Stimulated activated naive B cell treated with anti-CD40 and anti-IgM and Interleukin-4, amounts not matched to agents 10 μg/mL and 1 μg/mL and 100 μg/mL, for 72 hours (primary cell): ENCODE measurements around the gene PTPRN2.

ENCODE experiments used
- ATAC-seq, 2 donors: fragments of 150-1000 bp; cut with Tn5 transposase; replicated peaks; 2 replicates each; pipeline ENCODE4 v1.10.0; 2021; ENCODE audit warnings: moderate library complexity in 1 of 2
- DNase-seq: peaks from one replicate; pipeline ENCODE4 v3.0.0; 2021
- H3K27ac Mint-ChIP-seq: one replicate; pipeline ENCODE4 v1.8.0; 2022; ENCODE audit warnings: mild to moderate bottlenecking, mixed read lengths
- H3K27me3 Mint-ChIP-seq, 2 donors: one replicate each; pipeline ENCODE4 v1.8.0; 2022; ENCODE audit warnings: mixed read lengths in 2 of 2
- H3K36me3 Mint-ChIP-seq, 2 donors: one replicate each; pipeline ENCODE4 v1.8.0; 2022; ENCODE audit warnings: mixed read lengths in 2 of 2, mild to moderate bottlenecking in 1 of 2
- H3K4me1 Mint-ChIP-seq, 2 donors: one replicate each; pipeline ENCODE4 v1.8.0; 2022; ENCODE audit warnings: mixed read lengths in 2 of 2, mild to moderate bottlenecking in 1 of 2
- H3K4me3 Mint-ChIP-seq, 2 donors: one replicate each; pipeline ENCODE4 v1.8.0; 2022; ENCODE audit warnings: mild to moderate bottlenecking in 2 of 2, mixed read lengths in 2 of 2, moderate library complexity in 1 of 2
- H3K9me3 Mint-ChIP-seq, 2 donors: one replicate each; pipeline ENCODE4 v1.8.0; 2022; ENCODE audit warnings: mixed read lengths in 2 of 2, mild to moderate bottlenecking in 1 of 2

Gene PTPRN2

DNA sequence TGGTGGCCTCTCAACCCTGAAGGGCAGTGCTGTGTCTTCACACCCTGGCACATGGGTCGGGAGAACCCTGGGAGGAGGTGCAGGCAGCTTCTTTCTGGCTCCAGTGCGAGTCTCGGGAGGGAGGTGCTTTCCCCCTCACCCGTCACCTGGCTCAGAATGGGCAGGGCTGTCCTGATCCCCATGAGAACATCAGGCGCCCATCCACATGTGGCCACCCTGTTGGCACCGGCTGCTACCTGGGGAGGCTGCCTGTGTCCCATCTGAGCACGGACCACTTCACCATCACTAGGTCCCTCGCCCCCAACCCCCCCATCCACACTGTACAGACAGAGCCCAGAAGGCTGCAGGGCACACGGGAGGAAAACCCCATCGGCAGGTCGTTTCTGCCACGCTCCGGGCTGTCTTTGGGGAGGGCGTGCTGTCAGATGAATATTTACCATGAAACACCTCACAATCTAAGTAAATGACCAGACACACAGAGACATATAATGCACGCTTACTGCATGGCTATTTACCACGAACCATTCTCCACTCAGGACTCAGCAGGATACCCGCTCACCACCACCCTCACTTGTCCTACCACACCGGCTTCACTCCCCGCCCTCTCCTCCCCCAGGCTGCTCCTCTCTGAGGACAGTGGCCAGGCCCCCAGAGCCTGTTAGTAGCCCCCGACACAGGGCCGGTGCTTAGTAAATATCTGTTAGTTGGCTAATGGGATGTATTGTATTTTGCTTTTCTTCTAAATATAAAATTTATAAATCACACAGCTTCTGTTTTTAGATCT lies 968.6 kb downstream of the PTPRN2 start:
- Mint-ChIP-seq H3K27me3 (peaks cover 16 to 20% of the 10 kb centered on the region in 2 donors), H3K27ac (no peak overlapping the region)

DNA sequence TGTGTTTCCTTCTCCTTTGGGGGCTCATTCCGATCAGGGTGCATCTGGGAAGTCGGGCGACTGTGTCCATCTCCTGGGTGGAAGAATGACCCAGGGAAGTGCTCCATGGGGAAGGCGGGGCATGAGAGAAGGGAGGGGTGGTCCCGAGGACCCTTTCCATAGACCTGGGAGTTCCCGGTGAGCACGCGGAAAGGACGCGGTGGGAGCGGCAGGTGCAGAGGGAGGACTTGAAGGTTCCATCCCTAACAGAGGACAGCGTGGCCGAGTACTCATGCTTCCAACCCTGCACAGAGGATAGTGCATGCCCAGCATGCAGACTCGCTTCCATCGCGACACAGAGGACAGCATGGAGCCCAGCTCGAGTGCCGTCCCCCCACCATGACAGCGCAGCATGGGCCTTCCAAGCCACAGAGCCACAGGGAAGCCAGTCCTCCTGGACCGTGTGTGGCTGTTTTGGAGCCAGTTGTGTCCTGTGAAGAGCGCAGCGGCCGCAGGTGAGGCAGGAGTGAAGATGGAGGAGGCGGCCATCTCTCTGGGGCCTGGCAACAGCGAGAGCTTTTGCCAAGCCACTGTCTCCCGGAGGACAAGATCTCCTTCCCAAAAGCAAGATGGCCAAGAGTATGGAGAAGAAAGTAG lies 969.4 kb downstream of the PTPRN2 start:
- Mint-ChIP-seq H3K4me1 (no peaks in the 10 kb centered on the region), H3K36me3 (no peaks in the 10 kb centered on the region), H3K27me3 (peaks cover 9 to 15% of the 10 kb centered on the region in 2 donors), H3K9me3 (peaks cover 0 to 2% of the 10 kb centered on the region in 2 donors), H3K27ac (no peak overlapping the region), H3K4me3 (no peak overlapping the region)
- no peak for DNase-seq
- no peak for ATAC-seq

More for the DNA sequence above, 968.6 kb downstream of the PTPRN2 start:
- no peak overlapping the region for H3K4me3 Mint-ChIP-seq
- ATAC-seq (no peak), DNase-seq (no peak)
- no peaks in the 10 kb centered on the region for H3K36me3 Mint-ChIP-seq
- H3K9me3 Mint-ChIP-seq: peaks cover 0 to 2% of the 10 kb centered on the region in 2 donors
- H3K4me1 Mint-ChIP-seq: no peaks in the 10 kb centered on the region

DNA sequence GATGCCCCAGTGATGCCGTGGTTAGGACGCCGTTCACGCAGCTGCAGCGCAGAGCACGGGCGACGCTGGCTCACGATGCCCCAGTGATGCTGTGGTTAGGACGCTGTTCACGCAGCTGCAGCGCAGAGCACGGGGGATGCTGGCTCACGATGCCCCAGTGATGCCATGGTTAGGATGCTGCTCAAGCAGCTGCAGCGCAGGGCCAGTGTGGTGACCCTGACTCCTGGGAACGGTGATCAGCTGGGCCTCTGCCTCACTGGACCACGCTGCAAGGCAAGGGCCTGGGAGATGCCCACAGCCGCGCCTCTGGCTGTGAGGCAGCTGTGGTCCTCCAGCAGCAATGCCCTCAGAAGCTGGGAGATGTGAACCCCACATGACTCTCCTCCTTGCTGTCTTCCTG lies 970.2 kb downstream of the PTPRN2 start:
- no peaks in the 10 kb centered on the region for H3K36me3 Mint-ChIP-seq
- no peak for ATAC-seq
- H3K4me3 Mint-ChIP-seq: no peak overlapping the region
- H3K27me3 Mint-ChIP-seq: peaks cover 9 to 15% of the 10 kb centered on the region in 2 donors
- H3K4me1 Mint-ChIP-seq: peaks cover 1% of the 10 kb centered on the region in 2 donors
- H3K27ac Mint-ChIP-seq: no peak overlapping the region
- DNase-seq: no peak
- H3K9me3 Mint-ChIP-seq: peaks cover 0 to 2% of the 10 kb centered on the region in 2 donors

DNA sequence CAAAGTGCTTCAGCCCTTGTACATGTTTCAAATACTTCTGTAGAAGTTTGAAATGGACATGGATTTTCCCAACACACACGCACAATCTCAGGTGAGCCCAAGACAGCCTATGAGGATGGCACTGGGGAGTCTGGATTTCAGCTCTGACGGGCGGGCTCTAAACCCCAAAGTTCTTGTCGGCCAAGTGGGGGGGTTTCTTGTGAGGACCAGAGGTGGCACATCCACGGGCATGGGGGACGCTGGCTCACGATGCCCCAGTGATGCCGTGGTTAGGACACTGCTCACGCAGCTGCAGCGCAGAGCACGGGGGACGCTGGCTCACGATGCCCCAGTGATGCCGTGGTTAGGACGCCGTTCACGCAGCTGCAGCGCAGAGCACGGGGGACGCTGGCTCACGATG lies 970.7 kb downstream of the PTPRN2 start:
- ATAC-seq (no peak), DNase-seq (no peak)
- H3K4me3 Mint-ChIP-seq: no peak overlapping the region
- peaks cover 5 to 11% of the 10 kb centered on the region in 2 donors for H3K27me3 Mint-ChIP-seq
- peaks cover 0 to 2% of the 10 kb centered on the region in 2 donors for H3K9me3 Mint-ChIP-seq
- peaks cover 5 to 6% of the 10 kb centered on the region in 2 donors for H3K4me1 Mint-ChIP-seq
- H3K36me3 Mint-ChIP-seq: no peaks in the 10 kb centered on the region
- H3K27ac Mint-ChIP-seq: no peak overlapping the region

DNA sequence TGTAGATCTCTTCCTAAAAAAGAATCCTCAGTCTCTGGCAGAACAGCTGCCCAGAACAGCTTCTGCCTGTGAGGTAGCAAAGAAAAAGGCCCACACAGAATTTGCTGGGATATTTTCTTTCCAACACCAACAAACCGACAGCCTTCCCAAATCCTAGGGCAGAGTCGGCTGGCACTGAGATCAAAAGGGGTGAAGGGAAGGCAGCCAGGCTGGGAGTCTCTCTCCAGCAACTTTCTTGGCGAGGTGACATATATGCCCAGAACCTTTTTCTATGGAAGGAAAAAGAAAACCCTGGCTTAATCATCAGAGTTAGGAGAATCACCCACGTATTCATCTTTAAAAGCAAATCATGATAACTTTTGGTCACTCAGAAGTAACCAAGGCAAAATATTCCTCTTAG lies 971.2 kb downstream of the PTPRN2 start:
- Mint-ChIP-seq H3K4me3 (no peak overlapping the region), H3K27me3 (peaks cover 5 to 11% of the 10 kb centered on the region in 2 donors), H3K27ac (no peak overlapping the region), H3K9me3 (peaks cover 2 to 4% of the 10 kb centered on the region in 2 donors), H3K4me1 (peaks cover 6 to 7% of the 10 kb centered on the region in 2 donors), H3K36me3 (peaks cover 2% of the 10 kb centered on the region in 2 donors)
- ATAC-seq: no peak
- DNase-seq: no peak

DNA sequence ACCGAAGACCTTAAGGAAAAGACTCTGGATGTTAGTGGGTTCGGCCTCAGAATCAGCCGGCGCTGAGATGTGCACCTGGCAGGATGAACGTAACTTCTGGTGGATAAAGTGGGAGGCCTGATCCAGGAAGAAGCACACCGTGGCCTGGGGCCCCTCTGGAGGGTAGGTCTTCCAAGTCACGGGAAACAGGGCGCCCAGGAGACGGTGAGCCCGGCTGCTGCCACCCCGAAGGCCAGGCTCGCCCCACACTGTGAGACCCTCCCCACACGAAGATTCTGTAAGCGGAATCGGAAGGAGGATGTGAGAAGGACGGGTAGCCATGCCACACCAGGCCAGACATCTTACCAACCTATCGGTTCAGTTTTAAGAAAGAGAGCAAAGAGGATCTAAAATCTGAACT lies 971.8 kb downstream of the PTPRN2 start:
- Mint-ChIP-seq H3K27me3 (peaks cover 5 to 11% of the 10 kb centered on the region in 2 donors), H3K9me3 (peaks cover 5% of the 10 kb centered on the region in 2 donors), H3K36me3 (peaks cover 3 to 4% of the 10 kb centered on the region in 2 donors), H3K4me3 (no peak overlapping the region), H3K4me1 (peaks cover 6 to 8% of the 10 kb centered on the region in 2 donors), H3K27ac (no peak overlapping the region)
- DNase-seq: no peak
- no peak for ATAC-seq

DNA sequence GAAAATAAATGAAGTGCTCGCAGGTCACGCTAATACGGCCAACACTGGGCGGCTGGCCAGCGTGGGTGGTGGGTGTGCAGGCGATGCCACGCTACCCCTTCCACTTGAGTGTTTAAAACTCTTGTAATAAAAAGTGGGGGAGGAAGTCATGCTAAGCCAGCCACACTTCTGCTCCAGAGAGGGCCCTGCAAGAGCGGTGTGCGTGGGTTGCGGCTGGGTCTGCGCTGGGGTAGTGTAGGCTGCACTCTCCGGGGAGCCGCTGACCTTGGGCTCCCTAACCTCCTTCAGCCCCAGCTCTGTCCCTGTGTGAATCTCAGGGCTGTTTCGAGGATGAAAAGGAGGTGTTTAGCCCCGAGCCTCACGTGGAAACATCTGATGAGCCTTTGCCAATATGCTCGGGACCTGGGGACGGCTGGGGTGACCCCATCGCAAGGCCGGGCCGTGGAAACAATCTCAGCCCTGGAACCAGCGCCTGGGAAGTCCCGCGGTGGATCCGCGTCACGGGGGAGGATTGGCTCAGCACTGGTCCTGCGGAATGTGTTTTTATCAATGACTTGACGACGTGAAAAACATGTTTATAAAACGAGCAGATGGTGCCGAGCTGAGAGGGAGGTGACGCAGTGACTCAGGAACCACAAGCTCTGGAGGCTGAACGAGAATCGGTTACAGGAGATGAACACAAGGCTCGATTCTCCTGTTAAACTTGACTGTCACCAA lies 972.4 kb downstream of the PTPRN2 start:
- H3K27ac Mint-ChIP-seq: no peak overlapping the region
- DNase-seq (no peak), ATAC-seq (no peak)
- no peak overlapping the region for H3K4me3 Mint-ChIP-seq
- peaks cover 5% of the 10 kb centered on the region in 2 donors for H3K9me3 Mint-ChIP-seq
- H3K36me3 Mint-ChIP-seq: peaks cover 3 to 4% of the 10 kb centered on the region in 2 donors
- H3K27me3 Mint-ChIP-seq: peaks cover under 1 to 8% of the 10 kb centered on the region in 2 donors
- H3K4me1 Mint-ChIP-seq: peaks cover 6 to 8% of the 10 kb centered on the region in 2 donors

DNA sequence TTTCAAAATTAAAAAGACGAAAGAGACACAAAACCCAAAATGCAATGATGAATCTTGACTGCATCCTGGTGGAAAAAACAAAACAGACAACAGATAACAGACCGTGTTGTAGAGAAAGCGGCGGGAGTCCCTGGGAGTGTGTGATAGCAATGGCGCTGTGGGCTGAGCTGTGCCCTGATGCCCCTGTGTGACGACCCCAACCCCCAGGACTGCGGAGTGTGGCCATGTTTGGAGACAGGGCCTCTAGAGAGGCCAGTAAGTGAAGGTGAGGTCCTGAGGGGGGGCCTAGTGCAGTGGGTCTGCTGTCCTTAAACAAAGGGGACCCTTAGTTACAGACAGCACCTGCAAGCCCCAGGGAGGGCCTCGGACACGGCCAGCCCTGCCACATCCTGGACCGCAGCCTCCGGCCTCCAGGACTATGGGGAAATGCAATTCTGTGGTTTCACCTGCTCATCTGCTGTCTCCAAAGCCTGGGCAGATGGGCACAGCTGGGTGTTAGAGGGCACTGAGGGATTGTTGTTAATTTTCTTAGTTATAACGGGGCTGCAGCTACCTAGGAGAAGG lies 973.1 kb downstream of the PTPRN2 start:
- H3K27me3 Mint-ChIP-seq: peaks cover 0 to 5% of the 10 kb centered on the region in 2 donors
- H3K27ac Mint-ChIP-seq: no peak overlapping the region
- peaks cover 3 to 4% of the 10 kb centered on the region in 2 donors for H3K36me3 Mint-ChIP-seq
- H3K9me3 Mint-ChIP-seq: peaks cover 5% of the 10 kb centered on the region in 2 donors
- DNase-seq (no peak), ATAC-seq (no peak)
- no peak overlapping the region for H3K4me3 Mint-ChIP-seq
- peaks cover 6 to 8% of the 10 kb centered on the region in 2 donors for H3K4me1 Mint-ChIP-seq

DNA sequence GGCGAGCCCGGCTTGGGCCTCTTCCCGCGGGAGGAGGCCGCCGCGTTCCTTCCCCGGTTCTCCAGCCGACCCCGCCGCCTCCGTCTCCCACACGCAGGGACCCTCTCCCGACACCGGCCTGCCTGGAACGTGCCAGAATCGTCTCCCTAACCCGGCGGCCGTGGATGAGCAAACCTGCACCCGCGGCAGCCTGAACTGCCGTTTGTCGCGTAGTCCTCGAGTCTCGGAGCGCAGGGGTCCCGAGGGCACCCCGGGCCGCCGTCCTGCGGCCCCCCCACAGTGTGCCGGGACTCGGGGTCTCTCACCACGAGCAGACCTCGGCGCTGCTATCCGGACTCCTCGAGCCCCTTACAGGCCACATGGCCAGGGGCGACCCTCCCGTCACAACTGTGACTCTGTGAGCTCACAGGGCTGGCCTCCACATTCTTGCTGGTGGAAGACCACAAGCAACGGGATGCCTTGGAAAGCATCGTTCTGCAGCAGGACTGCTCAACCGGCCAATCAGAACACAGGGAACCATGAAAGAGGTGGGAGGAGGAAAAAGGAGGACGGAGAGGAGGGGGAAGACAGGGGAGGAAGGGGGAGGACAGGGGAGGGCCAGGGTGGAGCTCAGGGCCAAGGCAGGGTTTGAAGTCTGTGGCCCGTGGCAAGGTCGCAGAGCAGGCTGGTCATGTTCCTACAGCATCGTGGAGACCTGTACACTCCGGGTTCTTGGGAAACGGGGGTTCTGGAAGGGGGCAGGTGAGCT lies 973.9 kb downstream of the PTPRN2 start:
- Mint-ChIP-seq H3K9me3 (peaks cover 5% of the 10 kb centered on the region in 2 donors), H3K36me3 (peaks cover 3 to 4% of the 10 kb centered on the region in 2 donors), H3K27me3 (peaks cover 0 to 5% of the 10 kb centered on the region in 2 donors), H3K4me3 (peak overlapping the region; percentile 61 to 85), H3K4me1 (peaks cover 6 to 8% of the 10 kb centered on the region in 2 donors), H3K27ac (peak overlapping the region; percentile 9)
- ATAC-seq: peak in 1 of 2 donors; percentile 2
- DNase-seq: no peak

DNA sequence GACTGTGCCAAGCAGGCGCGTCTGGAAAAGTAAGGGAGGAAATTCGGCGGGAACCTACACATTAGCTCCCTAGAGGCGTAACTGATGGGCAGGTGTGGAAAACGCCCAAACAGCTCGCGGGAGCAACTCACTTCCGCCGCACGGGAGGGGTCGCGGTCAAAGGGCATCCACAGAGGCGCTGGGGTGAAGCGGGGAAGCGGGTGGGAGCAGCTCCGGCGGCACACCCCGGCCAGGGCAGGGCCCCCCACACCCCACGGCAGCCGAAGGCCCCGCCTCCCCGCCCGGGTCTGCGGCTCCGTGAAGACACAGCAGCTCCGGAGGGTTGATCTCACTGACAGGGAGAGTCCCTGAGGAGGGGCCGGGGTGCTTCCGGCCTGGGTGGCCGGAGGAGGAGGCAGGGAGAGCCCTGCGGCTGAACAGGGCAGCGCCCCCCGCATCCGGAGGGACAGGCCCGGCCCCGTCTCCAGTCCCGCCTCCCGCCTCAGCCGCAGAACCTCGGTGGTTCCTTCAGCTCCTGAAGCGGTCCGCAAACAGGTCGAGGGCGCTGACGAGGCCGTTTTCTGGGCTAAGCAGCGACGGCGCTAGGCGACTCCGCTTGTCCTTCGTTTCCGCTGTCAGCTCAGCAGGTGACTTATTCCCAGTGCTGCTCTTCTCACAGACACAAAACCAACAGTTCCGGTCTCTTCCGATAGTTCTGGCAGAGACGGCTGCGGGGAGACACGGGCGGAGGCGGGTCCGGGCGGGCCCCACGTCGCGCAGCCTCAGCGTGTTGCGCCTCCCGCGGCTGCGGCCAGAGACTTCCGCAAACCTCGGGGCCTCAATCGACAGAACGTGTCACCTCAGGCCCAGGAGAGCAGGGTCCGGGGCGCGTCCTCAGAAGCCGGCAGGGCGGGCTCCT lies 974.7 kb downstream of the PTPRN2 start:
- peaks cover 0 to 5% of the 10 kb centered on the region in 2 donors for H3K27me3 Mint-ChIP-seq
- ATAC-seq (peak; percentile 82 to 85), DNase-seq (peak; percentile 56)
- H3K4me1 Mint-ChIP-seq: peaks cover 6 to 8% of the 10 kb centered on the region in 2 donors
- H3K27ac Mint-ChIP-seq: peak overlapping the region; percentile 84
- H3K4me3 Mint-ChIP-seq: peak overlapping the region; percentile 85 to 86
- peaks cover 5% of the 10 kb centered on the region in 2 donors for H3K9me3 Mint-ChIP-seq
- peaks cover 3 to 4% of the 10 kb centered on the region in 2 donors for H3K36me3 Mint-ChIP-seq

DNA sequence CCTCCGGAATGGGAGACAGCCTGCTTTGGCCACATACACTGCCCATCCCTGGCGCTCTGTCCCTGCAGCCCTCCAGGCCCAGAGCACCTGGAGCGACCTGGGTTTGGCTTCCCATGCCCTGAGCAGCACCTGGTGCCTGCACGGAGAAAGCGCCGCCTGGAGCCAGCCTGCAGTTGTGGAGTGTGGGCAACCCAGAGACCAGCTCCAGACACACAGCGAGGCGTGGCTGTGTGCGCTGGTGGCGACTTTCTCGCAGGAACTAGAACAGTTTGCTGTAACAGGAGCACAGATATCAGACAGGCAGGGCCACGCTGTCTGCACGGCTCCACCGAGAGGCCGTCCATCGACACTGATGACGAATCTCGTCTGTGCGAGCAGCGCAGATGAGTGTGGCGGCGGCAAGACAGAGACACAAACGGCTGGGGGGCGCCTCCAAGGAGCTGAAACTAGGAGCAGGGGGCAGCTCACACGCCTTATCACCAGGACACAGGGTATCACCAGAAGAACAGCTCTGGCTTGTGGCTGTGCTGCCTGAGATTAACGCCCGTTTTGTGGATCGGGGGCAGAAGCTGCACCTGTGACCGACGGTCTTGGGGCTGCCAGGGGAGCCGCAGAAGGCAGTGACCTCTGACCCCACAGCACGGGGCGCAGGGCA lies 975.5 kb downstream of the PTPRN2 start:
- Mint-ChIP-seq H3K4me3 (peak overlapping the region; percentile 85 to 86), H3K9me3 (peaks cover 5% of the 10 kb centered on the region in 2 donors), H3K36me3 (peaks cover 3 to 4% of the 10 kb centered on the region in 2 donors), H3K27me3 (no peaks in the 10 kb centered on the region), H3K4me1 (peaks cover 6 to 8% of the 10 kb centered on the region in 2 donors), H3K27ac (peak overlapping the region; percentile 84)
- DNase-seq (no peak), ATAC-seq (no peak)

DNA sequence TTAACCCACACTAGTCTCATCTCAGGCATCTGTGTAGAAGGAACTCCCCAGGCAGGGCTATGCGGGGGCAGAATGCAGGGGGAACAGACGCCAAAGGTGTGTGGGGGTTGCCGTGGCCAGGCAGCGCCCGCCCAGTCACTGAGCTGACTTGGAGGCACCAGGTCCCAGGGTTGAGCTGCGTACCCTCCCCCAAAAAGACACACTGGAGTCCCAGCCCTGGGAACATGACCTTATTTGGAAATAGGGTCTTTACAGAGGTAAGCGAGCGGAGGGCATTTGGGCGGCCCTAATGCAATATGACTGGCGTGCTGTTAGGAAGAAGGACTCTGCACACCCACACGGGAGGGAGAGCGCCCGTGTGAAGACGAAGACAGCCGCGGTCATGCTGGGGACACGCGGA lies 976.3 kb downstream of the PTPRN2 start:
- Mint-ChIP-seq H3K27ac (no peak overlapping the region), H3K27me3 (no peaks in the 10 kb centered on the region), H3K9me3 (peaks cover 5% of the 10 kb centered on the region in 2 donors), H3K4me3 (peak overlapping the region; percentile 62 to 68), H3K4me1 (peaks cover 6 to 8% of the 10 kb centered on the region in 2 donors), H3K36me3 (peaks cover 3 to 4% of the 10 kb centered on the region in 2 donors)
- ATAC-seq: no peak
- no peak for DNase-seq
